PC-9 (cell line): Measurements from ENCODE around the gene TP53I13.

Source experiments
- CTCF ChIP-seq: fragments of 200-600 bp; sonication (generic); conservative IDR thresholded peaks from 2 replicates; pipeline ENCODE4 v1.6.1; 2017; ENCODE audit warnings: mixed run types, antibody characterized with exemption, mild to moderate bottlenecking, moderate library complexity
- EZH2 ChIP-seq: fragments of 200-600 bp; sonication (generic); IDR thresholded peaks from 2 replicates; pipeline ENCODE4 v1.8.0; 2017; ENCODE audit warnings: antibody characterized with exemption, low read depth

DNA sequence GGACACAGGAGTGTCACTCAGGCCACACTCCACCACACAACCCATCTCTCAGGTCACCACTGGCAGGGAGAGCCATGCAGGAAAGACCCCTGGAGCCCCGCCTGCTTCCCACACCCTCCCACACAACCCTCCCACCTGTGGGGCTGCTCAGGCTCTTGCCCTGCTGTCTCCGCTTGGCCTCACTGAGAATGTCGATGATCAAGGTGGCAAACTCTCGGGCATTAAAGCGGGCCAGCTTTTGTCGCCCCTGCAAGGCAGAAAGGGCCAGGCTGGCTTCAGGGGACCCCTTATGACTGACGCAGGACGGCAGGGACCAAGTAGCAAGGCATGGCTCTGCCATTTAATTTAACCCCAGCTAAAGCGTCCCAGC is 8.5 kb downstream of the TP53I13 start:
- no peak for TF ChIP-seq CTCF
- TF ChIP-seq EZH2 = no peak
